HEK293 (cell line): ENCODE results near the gene SPACA6.

Experiments
- BCL11B ChIP-seq: fragments of 450-650 bp; formaldehyde crosslinking; IDR thresholded peaks from 2 replicates; pipeline ENCODE4 v1.5.1; 2016; ENCODE audit warnings: low read depth, missing biosample characterization, missing genetic modification characterization
- ZNF10 ChIP-seq: fragments of 450-650 bp; formaldehyde crosslinking; IDR thresholded peaks from 2 replicates; pipeline ENCODE4 v1.5.1; 2017; ENCODE audit warnings: missing biosample characterization, missing genetic modification characterization
- TF ChIP-seq, protein P1 (sequence below): fragments of 450-650 bp; formaldehyde crosslinking; IDR thresholded peaks from 2 replicates; pipeline ENCODE4 v1.5.1; 2016; ENCODE audit warnings: missing biosample characterization, missing genetic modification characterization
- TF ChIP-seq, protein P2 (sequence below): fragments of 450-650 bp; formaldehyde crosslinking; IDR thresholded peaks from 2 replicates; pipeline ENCODE4 v1.5.1; 2016; ENCODE audit warnings: missing biosample characterization, missing genetic modification characterization, low read depth

DNA sequence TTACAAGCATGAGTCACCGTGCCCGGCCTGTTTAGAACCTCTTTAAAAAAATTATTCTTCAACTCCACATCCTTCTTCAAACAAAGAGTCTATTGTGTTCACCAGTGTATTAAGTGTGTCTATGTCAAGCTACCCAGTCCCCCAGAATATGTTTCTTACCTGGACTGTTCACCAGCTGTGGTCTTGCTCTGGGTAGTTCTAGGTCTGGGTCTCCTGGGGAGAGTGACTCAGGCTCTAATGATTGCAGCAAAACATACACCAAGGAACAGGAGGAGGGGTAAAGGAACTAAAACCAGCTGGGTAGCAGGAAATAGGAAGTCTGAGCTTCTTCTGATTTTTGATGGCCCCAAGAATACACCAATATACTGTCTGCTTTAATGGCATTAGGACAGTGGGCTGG lies 58.5 kb downstream of the SPACA6 start, which contains the start of gene FPR1:
- TF ChIP-seq, protein P1, sequence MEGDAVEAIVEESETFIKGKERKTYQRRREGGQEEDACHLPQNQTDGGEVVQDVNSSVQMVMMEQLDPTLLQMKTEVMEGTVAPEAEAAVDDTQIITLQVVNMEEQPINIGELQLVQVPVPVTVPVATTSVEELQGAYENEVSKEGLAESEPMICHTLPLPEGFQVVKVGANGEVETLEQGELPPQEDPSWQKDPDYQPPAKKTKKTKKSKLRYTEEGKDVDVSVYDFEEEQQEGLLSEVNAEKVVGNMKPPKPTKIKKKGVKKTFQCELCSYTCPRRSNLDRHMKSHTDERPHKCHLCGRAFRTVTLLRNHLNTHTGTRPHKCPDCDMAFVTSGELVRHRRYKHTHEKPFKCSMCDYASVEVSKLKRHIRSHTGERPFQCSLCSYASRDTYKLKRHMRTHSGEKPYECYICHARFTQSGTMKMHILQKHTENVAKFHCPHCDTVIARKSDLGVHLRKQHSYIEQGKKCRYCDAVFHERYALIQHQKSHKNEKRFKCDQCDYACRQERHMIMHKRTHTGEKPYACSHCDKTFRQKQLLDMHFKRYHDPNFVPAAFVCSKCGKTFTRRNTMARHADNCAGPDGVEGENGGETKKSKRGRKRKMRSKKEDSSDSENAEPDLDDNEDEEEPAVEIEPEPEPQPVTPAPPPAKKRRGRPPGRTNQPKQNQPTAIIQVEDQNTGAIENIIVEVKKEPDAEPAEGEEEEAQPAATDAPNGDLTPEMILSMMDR (tag by site-specific recombination), result no peak
- no peak for TF ChIP-seq ZNF10 (tag by site-specific recombination)
- TF ChIP-seq BCL11B (tag by site-specific recombination), result no peak
- TF ChIP-seq, protein P2, sequence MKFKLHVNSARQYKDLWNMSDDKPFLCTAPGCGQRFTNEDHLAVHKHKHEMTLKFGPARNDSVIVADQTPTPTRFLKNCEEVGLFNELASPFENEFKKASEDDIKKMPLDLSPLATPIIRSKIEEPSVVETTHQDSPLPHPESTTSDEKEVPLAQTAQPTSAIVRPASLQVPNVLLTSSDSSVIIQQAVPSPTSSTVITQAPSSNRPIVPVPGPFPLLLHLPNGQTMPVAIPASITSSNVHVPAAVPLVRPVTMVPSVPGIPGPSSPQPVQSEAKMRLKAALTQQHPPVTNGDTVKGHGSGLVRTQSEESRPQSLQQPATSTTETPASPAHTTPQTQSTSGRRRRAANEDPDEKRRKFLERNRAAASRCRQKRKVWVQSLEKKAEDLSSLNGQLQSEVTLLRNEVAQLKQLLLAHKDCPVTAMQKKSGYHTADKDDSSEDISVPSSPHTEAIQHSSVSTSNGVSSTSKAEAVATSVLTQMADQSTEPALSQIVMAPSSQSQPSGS (tag by site-specific recombination), result no peak
